WTC11 (cell line): ENCODE measurements around the gene CASQ2.

Experiments used
- SMAD3 ChIP-seq: sonication (generic); formaldehyde crosslinking; IDR thresholded peaks from 2 replicates; pipeline ENCODE4 v1.8.0; 2022; ENCODE audit warnings: missing genetic modification reagents, mild to moderate bottlenecking, borderline replicate concordance
- ZBTB21 ChIP-seq: sonication (generic); formaldehyde crosslinking; IDR thresholded peaks from 2 replicates; pipeline ENCODE4 v1.8.1; 2023; ENCODE audit warnings: mild to moderate bottlenecking, missing genetic modification reagents, borderline replicate concordance

DNA sequence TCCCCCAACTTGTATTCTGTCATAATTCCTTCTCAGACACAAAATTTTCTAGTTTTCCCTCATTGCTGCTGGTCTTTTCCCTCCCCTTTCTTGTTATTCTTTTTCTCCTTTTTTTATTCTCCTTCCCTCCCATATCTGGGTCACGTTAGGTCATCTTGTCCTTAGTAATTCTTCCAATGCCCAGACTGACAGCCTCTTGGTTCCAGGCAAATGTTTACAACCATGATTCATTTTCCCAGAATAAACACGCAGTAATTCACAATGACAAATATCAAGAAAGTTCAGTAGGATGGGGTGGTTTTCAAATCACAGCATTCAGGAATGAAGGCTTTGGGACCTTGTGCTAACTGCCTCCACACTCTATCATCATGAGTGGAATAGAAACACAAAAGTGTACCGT is 47.2 kb upstream of the CASQ2 start:
- TF ChIP-seq SMAD3 (CRISPR knock-in tag) (no peak), ZBTB21 (CRISPR knock-in tag) (no peak)
